CD4-positive, alpha-beta memory T cell (primary cell): ENCODE data around the gene RNF144A. TPM values are rescaled to one million over a fixed set of nuclear protein-coding genes. Genes with fewer than 3 reads are reported as not detected.

Source experiments
- CTCF ChIA-PET: fragments of 350-600 bp; sonication (Branson Sonifier 250); formaldehyde crosslinking; loops from one replicate; lab custom pipeline; 2021; ENCODE audit warnings: inconsistent platforms; ENCODE audit not compliant: partially characterized antibody; lab: Charles Lee
- POLR2A ChIA-PET: fragments of 350-600 bp; sonication (Branson Sonifier 250); formaldehyde crosslinking; loops from one replicate; lab custom pipeline; 2021; ENCODE audit not compliant: partially characterized antibody; lab: Charles Lee
- DNase-seq, 5 donors: peaks; one replicate each; pipeline versions ENCODE4 v3.0.0 to v3.0.0-alpha.2; 2020 to 2022; ENCODE audit warnings: mixed read lengths in 1 of 5
- H3K27ac ChIP-seq: one replicate; pipeline ENCODE4 v1.7.0; 2013; ENCODE audit warnings: low read depth, low read length
- H3K27me3 ChIP-seq: 2 replicates; pipeline ENCODE4 v1.7.0; 2013; ENCODE audit warnings: mild to moderate bottlenecking, low read length, moderate library complexity; ENCODE audit not compliant: insufficient read depth
- H3K36me3 ChIP-seq: 2 replicates; pipeline ENCODE4 v1.7.0; 2013; ENCODE audit warnings: mild to moderate bottlenecking, low read length, moderate library complexity; ENCODE audit not compliant: insufficient read depth
- H3K4me1 ChIP-seq: 2 replicates; pipeline ENCODE4 v1.7.0; 2013; ENCODE audit warnings: mild to moderate bottlenecking, low read length, moderate library complexity; ENCODE audit not compliant: insufficient read depth
- H3K4me3 ChIP-seq, 2 donors: one replicate each; pipeline ENCODE4 v1.7.0; 2013; ENCODE audit warnings: low read length in 2 of 2, mild to moderate bottlenecking in 1 of 2
- H3K9me3 ChIP-seq, 2 donors: one replicate each; pipeline ENCODE4 v1.7.0; 2013; ENCODE audit warnings: low read length in 2 of 2, control low read depth in 1 of 2; ENCODE audit not compliant: control insufficient read depth in 1 of 2
- H3K27ac Mint-ChIP-seq, 7 donors: one replicate each; pipeline ENCODE4 v1.8.0; 2020 to 2021; ENCODE audit warnings: mixed read lengths in 7 of 7, mild to moderate bottlenecking in 6 of 7, inconsistent platforms in 3 of 7, moderate library complexity in 3 of 7
- H3K27me3 Mint-ChIP-seq, 2 donors: one replicate each; pipeline ENCODE4 v1.8.0; 2020 to 2021; ENCODE audit warnings: mixed read lengths in 2 of 2
- H3K36me3 Mint-ChIP-seq, 2 donors: one replicate each; pipeline ENCODE4 v1.8.0; 2020 to 2021; ENCODE audit warnings: mixed read lengths in 2 of 2, inconsistent platforms in 1 of 2, mild to moderate bottlenecking in 1 of 2
- H3K4me1 Mint-ChIP-seq, 4 donors: one replicate each; pipeline ENCODE4 v1.8.0; 2020 to 2021; ENCODE audit warnings: mixed read lengths in 4 of 4, mild to moderate bottlenecking in 1 of 4
- H3K4me3 Mint-ChIP-seq, 8 donors: one replicate each; pipeline ENCODE4 v1.8.0; 2020 to 2021; ENCODE audit warnings: mixed read lengths in 8 of 8, mild to moderate bottlenecking in 7 of 8, moderate library complexity in 6 of 8, inconsistent platforms in 3 of 8
- H3K9me3 Mint-ChIP-seq, 8 donors: one replicate each; pipeline ENCODE4 v1.8.0; 2020 to 2021; ENCODE audit warnings: mixed read lengths in 8 of 8, mild to moderate bottlenecking in 5 of 8, inconsistent platforms in 3 of 8, moderate library complexity in 1 of 8
- intact Hi-C: fragments of 100-400 bp; cut with micrococcal nuclease; formaldehyde crosslinking; loops from one replicate; pipeline ENCODE4 v1.15.1; 2023
- polyA plus RNA-seq, 2 donors: library from polyadenylated mRNA; unstranded; fragments of 300-500 nt; fragmentation: Illumina TruSeq; gene quantifications; one replicate each; pipeline ENCODE4 v1.2.3, GENCODE V29; 2021
- total RNA-seq, 2 experiments: library from RNA; stranded (reverse); gene quantifications; one replicate each; pipeline ENCODE4 v1.2.3, GENCODE V29; 2021

The RNF144A gene
- total and polyA plus RNA-seq, 4 experiments from 2014 or later = 3.9 to 41.1 (median 23.8) TPM

DNA sequence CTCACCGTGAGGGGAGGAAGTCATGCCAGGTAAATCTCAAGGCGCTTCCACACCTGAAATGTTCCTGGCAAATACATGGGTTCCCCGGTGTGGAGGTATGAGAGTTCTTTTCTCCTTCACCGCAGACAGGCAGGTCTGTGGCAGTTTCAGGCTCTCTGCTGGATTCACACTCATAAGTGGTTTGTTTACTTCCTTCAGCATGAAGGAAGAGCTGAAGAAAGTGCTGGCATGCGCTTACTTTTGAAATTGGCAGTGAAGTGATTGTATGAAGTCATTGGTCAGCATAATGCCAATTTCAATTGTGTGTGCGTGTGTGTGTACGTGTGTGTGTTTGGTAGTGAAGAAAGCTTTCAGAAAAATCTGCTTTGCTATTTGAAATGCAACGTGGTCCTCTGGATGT, 43.4 kb downstream of the RNF144A start:
- H3K4me1 ChIP-seq = no peaks in the 10 kb centered on the region
- Mint-ChIP-seq H3K4me3 (no peak overlapping the region), H3K27me3 (no peaks in the 10 kb centered on the region), H3K36me3 (peaks cover 12 to 45% of the 10 kb centered on the region in 2 donors), H3K4me1 (peaks cover 24 to 68% (median 36%) of the 10 kb centered on the region in 4 donors), H3K27ac (peak overlapping the region in 3 of 7 donors; percentile 18 to 67 (median 22)), H3K9me3 (no peaks in the 10 kb centered on the region)
- intact Hi-C loops = no loop called here
- DNase-seq = no peak
- no peaks in the 10 kb centered on the region for H3K9me3 ChIP-seq
- ChIA-PET CTCF (no interaction called here), POLR2A (no interaction called here)
- H3K4me3 ChIP-seq = no peak overlapping the region
- H3K27ac ChIP-seq = no peak overlapping the region
- no peaks in the 10 kb centered on the region for H3K27me3 ChIP-seq
- no peaks in the 10 kb centered on the region for H3K36me3 ChIP-seq

DNA sequence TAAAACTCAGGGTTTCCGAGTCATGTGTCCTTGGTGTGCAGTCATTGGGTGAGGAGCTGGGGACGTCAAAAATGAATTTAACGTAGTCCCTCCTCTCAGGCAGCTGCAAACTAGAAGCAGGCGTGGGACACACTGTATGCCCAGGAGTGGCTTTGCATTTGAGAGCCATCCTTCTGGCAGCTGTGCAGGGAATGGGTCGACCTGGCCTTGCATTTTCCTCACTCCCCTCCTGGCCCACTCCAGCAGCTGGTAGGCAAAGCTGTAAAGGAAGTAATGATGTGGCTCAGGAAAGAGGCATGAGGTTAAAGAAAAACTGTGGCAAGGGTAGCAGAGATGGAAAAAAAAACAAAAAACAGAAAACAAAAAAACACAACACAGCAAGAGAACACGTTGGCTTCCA, 46.5 kb downstream of the RNF144A start:
- no peak overlapping the region for H3K4me3 Mint-ChIP-seq
- ChIA-PET POLR2A (no interaction called here), CTCF (no interaction called here)
- no peaks in the 10 kb centered on the region for H3K4me1 ChIP-seq
- peak overlapping the region in 2 of 7 donors; percentile 5 to 68 for H3K27ac Mint-ChIP-seq
- H3K4me3 ChIP-seq = no peak overlapping the region
- H3K4me1 Mint-ChIP-seq = peaks cover 25 to 51% (median 32%) of the 10 kb centered on the region in 4 donors
- H3K9me3 Mint-ChIP-seq = no peaks in the 10 kb centered on the region
- no peaks in the 10 kb centered on the region for H3K27me3 Mint-ChIP-seq
- no peak for DNase-seq
- intact Hi-C loops = no loop called here
- no peaks in the 10 kb centered on the region for H3K9me3 ChIP-seq
- no peaks in the 10 kb centered on the region for H3K36me3 ChIP-seq
- no peak overlapping the region for H3K27ac ChIP-seq
- H3K27me3 ChIP-seq = no peaks in the 10 kb centered on the region
- H3K36me3 Mint-ChIP-seq = peaks cover 11 to 42% of the 10 kb centered on the region in 2 donors

DNA sequence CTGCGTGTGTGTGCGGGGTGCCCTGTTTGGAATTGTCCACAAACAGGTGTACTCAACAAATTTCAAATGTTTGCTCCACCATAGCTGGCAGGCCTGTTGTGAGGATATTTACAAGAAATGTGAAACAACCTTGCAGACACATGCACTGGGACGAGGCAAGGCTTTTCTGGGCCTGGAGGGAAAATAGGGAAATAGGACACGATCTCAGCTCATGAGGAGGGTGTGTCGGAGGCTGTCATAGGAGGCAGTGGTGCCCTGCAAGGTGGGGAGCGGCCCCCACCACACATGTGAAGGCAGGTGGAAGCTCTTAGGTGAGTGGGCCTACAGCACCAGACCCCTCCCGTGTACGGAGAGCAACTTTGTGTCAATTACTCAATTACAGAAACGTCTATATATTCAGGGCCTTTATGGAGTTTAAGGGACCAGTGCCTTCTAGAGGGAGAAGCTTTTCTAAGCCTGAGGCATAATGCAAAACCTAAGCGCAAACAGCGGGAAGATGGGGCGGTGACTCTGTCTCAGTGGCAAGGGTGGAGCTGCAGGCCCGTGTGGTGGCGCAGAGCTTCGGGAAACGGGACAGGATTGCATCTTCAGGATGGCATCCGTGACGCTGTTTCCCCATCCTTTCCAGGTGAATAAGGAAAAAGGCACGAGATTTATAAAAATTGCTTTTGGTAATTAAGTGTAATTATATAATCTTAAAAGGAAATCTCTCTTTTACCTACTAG, 48.0 kb downstream of the RNF144A start:
- no peak for DNase-seq
- Mint-ChIP-seq H3K4me1 (peaks cover 17 to 36% (median 23%) of the 10 kb centered on the region in 4 donors), H3K9me3 (no peaks in the 10 kb centered on the region), H3K27me3 (no peaks in the 10 kb centered on the region), H3K4me3 (no peak overlapping the region), H3K36me3 (peaks cover 14 to 49% of the 10 kb centered on the region in 2 donors), H3K27ac (no peak overlapping the region)
- ChIA-PET POLR2A (no interaction called here), CTCF (interaction anchor here (1.8 to 2.4 kb wide), 2 partner anchors 49 to 68 kb away, joined by 5 read pairs; no protein-coding TSS in a partner anchor)
- Histone ChIP-seq H3K9me3 (no peaks in the 10 kb centered on the region), H3K27me3 (no peaks in the 10 kb centered on the region), H3K36me3 (no peaks in the 10 kb centered on the region), H3K4me1 (no peaks in the 10 kb centered on the region), H3K4me3 (no peak overlapping the region), H3K27ac (no peak overlapping the region)
- intact Hi-C loops = no loop called here

DNA sequence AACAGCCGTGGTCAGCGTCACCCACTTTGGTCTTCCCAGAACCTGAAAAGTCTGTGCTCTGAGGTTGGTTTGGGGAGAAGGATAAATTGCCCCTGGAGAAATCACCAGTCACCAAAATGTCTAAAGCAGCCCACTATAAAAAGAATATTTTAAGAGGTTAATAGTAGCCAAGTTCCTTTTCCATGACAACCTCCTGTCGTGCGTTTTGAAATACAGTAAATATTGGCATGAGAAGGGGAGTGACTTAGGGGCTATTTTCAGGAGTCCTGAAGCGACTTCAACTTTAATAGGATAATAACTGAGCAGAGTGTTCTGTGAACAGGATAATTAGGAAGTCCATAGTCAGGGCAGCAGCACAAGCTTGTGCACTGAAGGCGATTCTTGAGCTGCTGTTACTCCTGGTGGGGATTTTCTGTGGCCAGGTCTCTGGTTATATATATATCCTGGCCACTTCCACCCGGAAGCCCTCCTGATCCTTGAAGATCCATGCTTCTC, 49.3 kb downstream of the RNF144A start:
- POLR2A ChIA-PET = no interaction called here
- no peak for DNase-seq
- no peaks in the 10 kb centered on the region for H3K9me3 Mint-ChIP-seq
- no peaks in the 10 kb centered on the region for H3K27me3 Mint-ChIP-seq
- intact Hi-C loops = no loop called here
- Histone ChIP-seq H3K36me3 (no peaks in the 10 kb centered on the region), H3K4me3 (no peak overlapping the region), H3K4me1 (no peaks in the 10 kb centered on the region), H3K9me3 (no peaks in the 10 kb centered on the region), H3K27ac (no peak overlapping the region), H3K27me3 (no peaks in the 10 kb centered on the region)
- H3K4me1 Mint-ChIP-seq = peaks cover 10 to 29% (median 17%) of the 10 kb centered on the region in 4 donors
- H3K4me3 Mint-ChIP-seq = no peak overlapping the region
- CTCF ChIA-PET = interaction anchor here (0.7 to 2.4 kb wide), 3 partner anchors 20 to 69 kb away, joined by 3 to 5 read pairs (median 5); no protein-coding TSS in a partner anchor
- peaks cover 24 to 58% of the 10 kb centered on the region in 2 donors for H3K36me3 Mint-ChIP-seq
- peak overlapping the region in 1 of 7 donors; percentile 42 for H3K27ac Mint-ChIP-seq

DNA sequence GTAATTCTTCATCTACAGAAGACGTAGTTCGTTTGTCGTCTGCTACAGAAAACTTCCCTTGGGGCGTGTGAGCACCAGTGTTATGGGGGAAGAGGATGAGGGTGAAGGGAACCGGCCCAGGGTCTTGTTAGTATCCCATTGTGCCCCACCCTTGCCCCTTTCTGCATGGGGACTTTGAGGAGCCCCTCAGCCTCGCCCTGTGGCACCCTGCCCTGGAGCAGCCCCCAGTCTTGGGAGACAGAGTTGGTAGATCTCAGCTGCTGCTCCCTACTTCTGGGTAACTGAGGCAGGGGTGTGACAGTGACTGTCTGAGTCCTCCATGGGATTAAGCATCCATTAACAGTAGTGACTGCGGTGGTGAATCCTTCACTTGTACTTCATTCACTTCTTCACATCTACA, 50.1 kb downstream of the RNF144A start:
- ChIA-PET POLR2A (no interaction called here), CTCF (interaction anchor here (2.4 kb wide), 1 partner anchor 51 kb away, joined by 5 read pairs; no protein-coding TSS in a partner anchor)
- Histone ChIP-seq H3K27me3 (no peaks in the 10 kb centered on the region), H3K27ac (no peak overlapping the region), H3K4me3 (no peak overlapping the region), H3K4me1 (no peaks in the 10 kb centered on the region), H3K36me3 (no peaks in the 10 kb centered on the region), H3K9me3 (no peaks in the 10 kb centered on the region)
- H3K36me3 Mint-ChIP-seq = peaks cover 29 to 66% of the 10 kb centered on the region in 2 donors
- H3K9me3 Mint-ChIP-seq = peaks cover 0 to 2% (median 0%) of the 10 kb centered on the region in 8 donors
- H3K27me3 Mint-ChIP-seq = no peaks in the 10 kb centered on the region
- peaks cover 5 to 24% (median 15%) of the 10 kb centered on the region in 4 donors for H3K4me1 Mint-ChIP-seq
- H3K4me3 Mint-ChIP-seq = no peak overlapping the region
- H3K27ac Mint-ChIP-seq = no peak overlapping the region
- intact Hi-C loops = no loop called here
- DNase-seq = no peak

DNA sequence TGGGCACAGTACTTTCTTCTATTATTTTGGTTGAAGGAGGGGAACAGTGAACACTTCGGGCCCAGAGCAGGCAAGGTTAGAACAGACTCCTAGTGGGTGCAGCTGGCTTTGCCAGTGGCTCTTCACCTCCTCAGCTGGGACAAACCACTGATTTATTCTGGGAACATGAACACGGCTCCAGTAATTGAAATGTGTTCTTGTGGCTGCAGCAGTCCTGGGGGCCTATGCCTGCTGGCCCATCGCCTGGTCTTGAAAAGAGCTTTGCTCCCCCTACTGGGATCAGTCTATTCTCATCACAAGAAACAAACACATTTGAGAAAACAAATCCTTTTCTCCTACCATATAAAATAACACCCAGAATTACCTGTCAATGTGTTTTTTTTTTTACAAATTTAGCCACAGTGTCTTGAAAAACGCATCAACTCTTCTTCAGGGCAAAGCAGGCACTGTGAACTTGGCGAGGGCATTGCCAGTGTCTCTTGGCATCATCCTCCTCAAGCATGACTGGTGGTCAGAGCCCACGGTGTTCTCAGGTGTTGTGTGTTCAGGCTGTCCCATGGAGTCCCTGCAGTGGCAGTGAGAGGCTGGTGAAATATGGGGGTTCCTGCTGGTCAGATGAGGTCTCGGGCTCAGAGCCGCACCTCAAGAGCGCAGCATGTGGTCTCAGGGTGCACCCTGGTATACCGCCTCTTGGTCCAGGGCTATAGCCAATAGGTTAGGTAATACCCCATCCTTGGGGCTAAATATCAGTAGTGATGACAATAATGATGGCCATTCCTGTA, 51.3 kb downstream of the RNF144A start:
- H3K4me3 ChIP-seq = no peak overlapping the region
- intact Hi-C loops = no loop called here
- Mint-ChIP-seq H3K27ac (no peak overlapping the region), H3K4me3 (no peak overlapping the region), H3K27me3 (no peaks in the 10 kb centered on the region), H3K9me3 (peaks cover 0 to 2% (median 0%) of the 10 kb centered on the region in 8 donors), H3K36me3 (peaks cover 32 to 63% of the 10 kb centered on the region in 2 donors), H3K4me1 (peaks cover 0 to 16% (median 10%) of the 10 kb centered on the region in 4 donors)
- ChIA-PET POLR2A (interaction anchor here (0.7 kb wide), 1 partner anchor 17 kb away, joined by 4 read pairs; no protein-coding TSS in a partner anchor), CTCF (interaction anchor here (1.0 kb wide), 1 partner anchor 72 kb away, joined by 3 read pairs; no protein-coding TSS in a partner anchor)
- no peak for DNase-seq
- no peaks in the 10 kb centered on the region for H3K27me3 ChIP-seq
- no peaks in the 10 kb centered on the region for H3K9me3 ChIP-seq
- no peaks in the 10 kb centered on the region for H3K4me1 ChIP-seq
- no peaks in the 10 kb centered on the region for H3K36me3 ChIP-seq
- no peak overlapping the region for H3K27ac ChIP-seq

DNA sequence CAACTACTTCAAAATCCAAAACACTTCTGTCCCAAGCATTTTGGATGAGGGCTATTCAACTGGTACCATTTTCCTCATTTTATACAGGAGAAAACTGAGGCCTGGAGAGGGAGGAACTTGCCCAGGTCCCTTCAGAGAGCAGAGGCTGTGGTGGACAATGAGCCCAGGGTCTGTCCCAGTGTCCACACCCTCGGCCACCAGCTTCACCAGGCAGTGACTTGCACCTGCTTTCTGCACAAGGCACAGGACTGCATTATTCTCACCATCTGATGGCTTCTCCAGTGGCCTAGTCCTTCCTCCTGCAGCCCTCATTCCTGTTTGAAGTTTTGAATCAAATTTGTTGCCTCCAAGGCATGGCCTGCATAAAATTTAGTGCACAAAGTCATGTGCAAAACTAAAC, 53.3 kb downstream of the RNF144A start:
- H3K9me3 Mint-ChIP-seq = peaks cover 0 to 2% (median 0%) of the 10 kb centered on the region in 8 donors
- ChIA-PET CTCF (no interaction called here), POLR2A (no interaction called here)
- H3K27me3 Mint-ChIP-seq = no peaks in the 10 kb centered on the region
- H3K4me3 ChIP-seq = no peak overlapping the region
- H3K4me1 ChIP-seq = no peaks in the 10 kb centered on the region
- no peak overlapping the region for H3K4me3 Mint-ChIP-seq
- no peak overlapping the region for H3K27ac ChIP-seq
- H3K4me1 Mint-ChIP-seq = peaks cover 0 to 11% (median 4%) of the 10 kb centered on the region in 4 donors
- intact Hi-C loops = no loop called here
- H3K36me3 Mint-ChIP-seq = peaks cover 35 to 62% of the 10 kb centered on the region in 2 donors
- H3K36me3 ChIP-seq = no peaks in the 10 kb centered on the region
- no peak for DNase-seq
- H3K9me3 ChIP-seq = no peaks in the 10 kb centered on the region
- H3K27ac Mint-ChIP-seq = peak overlapping the region in 1 of 7 donors; percentile 57
- no peaks in the 10 kb centered on the region for H3K27me3 ChIP-seq
